Measurements from ENCODE around the gene OR11L1. TPM values are rescaled to one million over a fixed set of nuclear protein-coding genes. Genes with fewer than 3 reads are reported as not detected.
A peak's percentile ranks its signal among the peaks of the same experiment; 100 is the strongest.

The OR11L1 gene
- total RNA-seq: not detected
- polyA plus RNA-seq: not detected
- long read RNA-seq, donor 1: 0 reads
- long read RNA-seq, donor 2: 0 reads
- long read RNA-seq, donor 3: 0 reads
- long read RNA-seq, donor 4: 0 reads
- long read RNA-seq, donor 5: 0 reads
- long read RNA-seq, donor 6: 0 reads
- long read RNA-seq, donor 7: 0 reads
- long read RNA-seq, donor 8: 0 reads
- long read RNA-seq, donor 9: 0 reads
- long read RNA-seq, donor 10: 0 reads

- no peak for DNase-seq (ENCODE audit: low read depth in 6 of 9, low spot score in 9 of 9)
- Histone ChIP-seq H3K27ac (ENCODE audit: low read depth in 1 of 2, low read length in 1 of 2) (no peak within 1 kb of the TSS), H3K4me3 (ENCODE audit: low read length in 2 of 2) (no peak within 1 kb of the TSS), H3K27me3 (ENCODE audit: control insufficient read depth in 2 of 2, insufficient read depth in 1 of 2, low read length in 1 of 2) (no peaks in the 10 kb centered on the region), H3K36me3 (ENCODE audit: control insufficient read depth in 2 of 2, insufficient read depth in 2 of 2, low read length in 1 of 2) (no peaks in the 10 kb centered on the region), H3K4me1 (ENCODE audit: control insufficient read depth in 2 of 2, insufficient read depth in 2 of 2, low read length in 2 of 2) (no peaks in the 10 kb centered on the region), H3K9me3 (ENCODE audit: control insufficient read depth in 2 of 2, insufficient read depth in 1 of 2, low read length in 1 of 2) (no peaks in the 10 kb centered on the region)
- 95% methylated on average over 2 of the region's 2 CpGs for WGBS
Observed at GRCh38 chr1:247841796-247842195, at the start of gene OR11L1. Gene OR11L1, minus strand, starts transcription at chr1:247841896. Its CDS starts 0 bp downstream, at chr1:247841896.

- Histone ChIP-seq H3K36me3 (ENCODE audit: control insufficient read depth in 2 of 2, insufficient read depth in 2 of 2, low read length in 1 of 2) (no peaks in the 10 kb centered on the region), H3K9me3 (ENCODE audit: control insufficient read depth in 2 of 2, insufficient read depth in 1 of 2, low read length in 1 of 2) (no peaks in the 10 kb centered on the region), H3K4me3 (ENCODE audit: low read length in 2 of 2) (no peak overlapping the region), H3K27ac (ENCODE audit: low read depth in 1 of 2, low read length in 1 of 2) (no peak overlapping the region), H3K4me1 (ENCODE audit: control insufficient read depth in 2 of 2, insufficient read depth in 2 of 2, low read length in 2 of 2) (no peaks in the 10 kb centered on the region), H3K27me3 (ENCODE audit: control insufficient read depth in 2 of 2, insufficient read depth in 1 of 2, low read length in 1 of 2) (no peaks in the 10 kb centered on the region)
- 96% methylated on average over 10 of the region's 10 CpGs for WGBS
- no peak for DNase-seq (ENCODE audit: low read depth in 6 of 9, low spot score in 9 of 9)
Observed at GRCh38 chr1:247884797-247885413, 43.2 kb upstream of the OR11L1 start.

GRCh38 chr1:247883346-247883745 is 41.6 kb upstream of the OR11L1 start:
- no peaks in the 10 kb centered on the region for H3K36me3 ChIP-seq (ENCODE audit: control insufficient read depth in 2 of 2, insufficient read depth in 2 of 2, low read length in 1 of 2)
- H3K27ac ChIP-seq (ENCODE audit: low read depth in 1 of 2, low read length in 1 of 2): no peak overlapping the region
- no peak overlapping the region for H3K4me3 ChIP-seq (ENCODE audit: low read length in 2 of 2)
- H3K27me3 ChIP-seq (ENCODE audit: control insufficient read depth in 2 of 2, insufficient read depth in 1 of 2, low read length in 1 of 2): no peaks in the 10 kb centered on the region
- DNase-seq (ENCODE audit: low read depth in 6 of 9, low spot score in 9 of 9): no peak
- H3K4me1 ChIP-seq (ENCODE audit: control insufficient read depth in 2 of 2, insufficient read depth in 2 of 2, low read length in 2 of 2): no peaks in the 10 kb centered on the region
- no peaks in the 10 kb centered on the region for H3K9me3 ChIP-seq (ENCODE audit: control insufficient read depth in 2 of 2, insufficient read depth in 1 of 2, low read length in 1 of 2)
- WGBS: 96% methylated on average over 9 of the region's 9 CpGs

- Histone ChIP-seq H3K9me3 (ENCODE audit: control insufficient read depth in 2 of 2, insufficient read depth in 1 of 2, low read length in 1 of 2) (peaks cover 0 to 3% of the 10 kb centered on the region in 2 donors), H3K36me3 (ENCODE audit: control insufficient read depth in 2 of 2, insufficient read depth in 2 of 2, low read length in 1 of 2) (no peaks in the 10 kb centered on the region), H3K4me1 (ENCODE audit: control insufficient read depth in 2 of 2, insufficient read depth in 2 of 2, low read length in 2 of 2) (no peaks in the 10 kb centered on the region), H3K27me3 (ENCODE audit: control insufficient read depth in 2 of 2, insufficient read depth in 1 of 2, low read length in 1 of 2) (no peaks in the 10 kb centered on the region), H3K4me3 (ENCODE audit: low read length in 2 of 2) (no peak overlapping the region), H3K27ac (ENCODE audit: low read depth in 1 of 2, low read length in 1 of 2) (no peak overlapping the region)
- 98% methylated on average over 6 of the region's 6 CpGs for WGBS
- DNase-seq (ENCODE audit: low read depth in 6 of 9, low spot score in 9 of 9): no peak
Observed at GRCh38 chr1:247865416-247865815, 23.7 kb upstream of the OR11L1 start.

GRCh38 chr1:247864644-247865043 is 22.9 kb upstream of the OR11L1 start:
- WGBS: 95% methylated on average over 17 of the region's 17 CpGs
- no peaks in the 10 kb centered on the region for H3K9me3 ChIP-seq (ENCODE audit: control insufficient read depth in 2 of 2, insufficient read depth in 1 of 2, low read length in 1 of 2)
- H3K27me3 ChIP-seq (ENCODE audit: control insufficient read depth in 2 of 2, insufficient read depth in 1 of 2, low read length in 1 of 2): no peaks in the 10 kb centered on the region
- DNase-seq (ENCODE audit: low read depth in 6 of 9, low spot score in 9 of 9): no peak
- H3K36me3 ChIP-seq (ENCODE audit: control insufficient read depth in 2 of 2, insufficient read depth in 2 of 2, low read length in 1 of 2): no peaks in the 10 kb centered on the region
- no peak overlapping the region for H3K4me3 ChIP-seq (ENCODE audit: low read length in 2 of 2)
- no peaks in the 10 kb centered on the region for H3K4me1 ChIP-seq (ENCODE audit: control insufficient read depth in 2 of 2, insufficient read depth in 2 of 2, low read length in 2 of 2)
- H3K27ac ChIP-seq (ENCODE audit: low read depth in 1 of 2, low read length in 1 of 2): no peak overlapping the region

GRCh38 chr1:247862756-247863155 is 21.1 kb upstream of the OR11L1 start:
- 93% methylated on average over 4 of the region's 4 CpGs for WGBS
- no peaks in the 10 kb centered on the region for H3K9me3 ChIP-seq (ENCODE audit: control insufficient read depth in 2 of 2, insufficient read depth in 1 of 2, low read length in 1 of 2)

GRCh38 chr1:247857985-247858619 is 16.4 kb upstream of the OR11L1 start:
- WGBS: 17% methylated on average over 15 of the region's 15 CpGs
- Histone ChIP-seq H3K27ac (ENCODE audit: low read depth in 1 of 2, low read length in 1 of 2) (no peak overlapping the region), H3K36me3 (ENCODE audit: control insufficient read depth in 2 of 2, insufficient read depth in 2 of 2, low read length in 1 of 2) (no peaks in the 10 kb centered on the region), H3K27me3 (ENCODE audit: control insufficient read depth in 2 of 2, insufficient read depth in 1 of 2, low read length in 1 of 2) (peaks cover 2 to 29% of the 10 kb centered on the region in 2 donors), H3K4me1 (ENCODE audit: control insufficient read depth in 2 of 2, insufficient read depth in 2 of 2, low read length in 2 of 2) (peaks cover 5 to 6% of the 10 kb centered on the region in 2 donors), H3K9me3 (ENCODE audit: control insufficient read depth in 2 of 2, insufficient read depth in 1 of 2, low read length in 1 of 2) (no peaks in the 10 kb centered on the region), H3K4me3 (ENCODE audit: low read length in 2 of 2) (peak overlapping the region; percentile 18 to 59)
- peak in 1 of 9 donors; percentile 10 for DNase-seq (ENCODE audit: low read depth in 6 of 9, low spot score in 9 of 9)

More at GRCh38 chr1:247862756-247863155, 21.1 kb upstream of the OR11L1 start:
- Histone ChIP-seq H3K4me1 (ENCODE audit: control insufficient read depth in 2 of 2, insufficient read depth in 2 of 2, low read length in 2 of 2) (peaks cover 0 to 5% of the 10 kb centered on the region in 2 donors), H3K27me3 (ENCODE audit: control insufficient read depth in 2 of 2, insufficient read depth in 1 of 2, low read length in 1 of 2) (peaks cover 0 to 11% of the 10 kb centered on the region in 2 donors), H3K36me3 (ENCODE audit: control insufficient read depth in 2 of 2, insufficient read depth in 2 of 2, low read length in 1 of 2) (no peaks in the 10 kb centered on the region), H3K4me3 (ENCODE audit: low read length in 2 of 2) (no peak overlapping the region), H3K27ac (ENCODE audit: low read depth in 1 of 2, low read length in 1 of 2) (no peak overlapping the region)
- no peak for DNase-seq (ENCODE audit: low read depth in 6 of 9, low spot score in 9 of 9)

GRCh38 chr1:247857069-247857984 is 15.6 kb upstream of the OR11L1 start, which contains the start of gene TRIM58:
Gene TRIM58, plus strand, starts transcription at chr1:247857187. Its CDS starts 60 bp downstream, at chr1:247857247.
- Histone ChIP-seq H3K27me3 (ENCODE audit: control insufficient read depth in 2 of 2, insufficient read depth in 1 of 2, low read length in 1 of 2) (peaks cover 2 to 29% of the 10 kb centered on the region in 2 donors), H3K9me3 (ENCODE audit: control insufficient read depth in 2 of 2, insufficient read depth in 1 of 2, low read length in 1 of 2) (no peaks in the 10 kb centered on the region), H3K4me1 (ENCODE audit: control insufficient read depth in 2 of 2, insufficient read depth in 2 of 2, low read length in 2 of 2) (peaks cover 5 to 6% of the 10 kb centered on the region in 2 donors), H3K36me3 (ENCODE audit: control insufficient read depth in 2 of 2, insufficient read depth in 2 of 2, low read length in 1 of 2) (no peaks in the 10 kb centered on the region), H3K27ac (ENCODE audit: low read depth in 1 of 2, low read length in 1 of 2) (no peak within 1 kb of the TSS), H3K4me3 (ENCODE audit: low read length in 2 of 2) (peak within 1 kb of the TSS; percentile 24 to 59)
- WGBS: under 1% methylated on average over 109 of the region's 109 CpGs
- DNase-seq (ENCODE audit: low read depth in 6 of 9, low spot score in 9 of 9): peak in 5 of 9 donors; percentile 7 to 51 (median 27)
